HS-27A (cell line): ENCODE data around the gene METTL26.
A peak's percentile ranks its signal among the peaks of the same experiment; 100 is the strongest.

Experiments
- DNase-seq: peaks from one replicate; pipeline ENCODE4 v3.0.0-alpha.2; 2012; ENCODE audit warnings: low read depth, missing footprints

The METTL26 gene

GRCh38 chr16:658679-659571, 22.8 kb upstream of the METTL26 start:
- DNase-seq, result no peak

- no peak for DNase-seq
Observed at GRCh38 chr16:657487-657886, 21.4 kb upstream of the METTL26 start.

- no peak for DNase-seq
Observed at GRCh38 chr16:654034-654433, 17.9 kb upstream of the METTL26 start.

GRCh38 chr16:652454-653305, 16.6 kb upstream of the METTL26 start:
- no peak for DNase-seq

GRCh38 chr16:651844-652243, 15.7 kb upstream of the METTL26 start:
- no peak for DNase-seq

- DNase-seq, result no peak
Observed at GRCh38 chr16:649631-650030, 13.5 kb upstream of the METTL26 start.

GRCh38 chr16:648781-649589, 12.9 kb upstream of the METTL26 start, which contains the start of gene WDR90:
TSS of gene WDR90 (plus strand) at chr16:649365. CDS start at chr16:649417, 52 bp downstream.
- peak; percentile 62 for DNase-seq

GRCh38 chr16:648071-648780, 12.1 kb upstream of the METTL26 start:
- DNase-seq, result no peak

GRCh38 chr16:647173-647902, 11.2 kb upstream of the METTL26 start:
- DNase-seq, result no peak

GRCh38 chr16:646679-647172, 10.6 kb upstream of the METTL26 start:
- DNase-seq, result no peak

- no peak for DNase-seq
Observed at GRCh38 chr16:645852-646678, 10.0 kb upstream of the METTL26 start.

- no peak for DNase-seq
Observed at GRCh38 chr16:644556-644955, 8.5 kb upstream of the METTL26 start.

- DNase-seq, result no peak
Observed at GRCh38 chr16:643050-643368, 6.9 kb upstream of the METTL26 start.

GRCh38 chr16:642189-643049, 6.3 kb upstream of the METTL26 start:
- DNase-seq, result no peak

- no peak for DNase-seq
Observed at GRCh38 chr16:641326-642188, 5.5 kb upstream of the METTL26 start, which contains the start of gene MCRIP2. TSS of gene MCRIP2 (plus strand) at chr16:641828. CDS start at chr16:641992, 164 bp downstream.

GRCh38 chr16:640614-641013, 4.5 kb upstream of the METTL26 start:
- DNase-seq, result no peak

- no peak for DNase-seq
Observed at GRCh38 chr16:638836-639235, 2.7 kb upstream of the METTL26 start.
